K562 (cell line): ENCODE data around the gene ZNF385C. TPM values are rescaled to one million over a fixed set of nuclear protein-coding genes. Genes with fewer than 3 reads are reported as not detected.
A peak's percentile ranks its signal among the peaks of the same experiment; 100 is the strongest.

ENCODE experiments used
- ATAC-seq: fragments of 200-7000 bp; cut with Tn5 transposase; 3 replicates; pipeline ENCODE4 v1.9.1; 2020; ENCODE audit warnings: moderate library complexity
- BruUV-seq: library from RNA; stranded (reverse); fragments of 400-500 nt; replicated peaks from 2 replicates; lab custom pipeline; 2021; lab: Mats Ljungman, UMichigan
- CTCF ChIA-PET: fragments of 300-600 bp; formaldehyde crosslinking; extraction: SDS; loops from one replicate; lab custom pipeline; 2021; ENCODE audit warnings: low intra/inter-chr PET ratio; lab: Yijun Ruan, JAX
- POLR2A ChIA-PET: fragments of 300-600, 350-650 bp; sonication (Branson Sonifier 250); formaldehyde crosslinking; extraction: SDS; loops from one replicate; lab custom pipeline; 2021; ENCODE audit warnings: antibody characterized with exemption, inconsistent platforms; lab: Yijun Ruan, JAX
- DNase-seq, 4 experiments: peaks; one replicate each; pipeline versions ENCODE4 v3.0.0 to v3.0.0-alpha.2; 2011 to 2018; ENCODE audit warnings: low spot score in 3 of 4, mixed read lengths in 3 of 4; ENCODE audit errors: extremely low read depth in 1 of 4
- FAIRE-seq: peaks from 2 replicates; lab custom pipeline; 2011; peaks lifted over from hg19 to GRCh38; lab: Jason Lieb, UNC
- H2AFZ ChIP-seq: 2 replicates; pipeline ENCODE4 v1.6.0; 2011; ENCODE audit warnings: low read depth, low read length, control low read depth, inconsistent platforms
- H3K27ac ChIP-seq: fragments of 200-600 bp; 3 replicates; pipeline ENCODE4 v1.8.0; 2011; ENCODE audit warnings: low read depth, mild to moderate bottlenecking, control low read depth, inconsistent platforms, low read length, moderate library complexity, mixed read lengths; ENCODE audit errors: extremely low read depth
- H3K27me3 ChIP-seq, 2 experiments: fragments of 300-600 bp in 1 of 2; 2 replicates in 1 of 2; 3 replicates in 1 of 2; pipeline versions ENCODE4 v1.6.0 to v1.8.0; 2011; ENCODE audit warnings: inconsistent platforms in 2 of 2, low read length in 2 of 2, mild to moderate bottlenecking in 1 of 2, mixed read lengths in 1 of 2, moderate library complexity in 1 of 2; ENCODE audit not compliant: control insufficient read depth in 2 of 2, insufficient read depth in 2 of 2
- H3K36me3 ChIP-seq: fragments of 300-600 bp; 3 replicates; pipeline ENCODE4 v1.8.0; 2011; ENCODE audit warnings: mild to moderate bottlenecking, low read length, inconsistent platforms; ENCODE audit not compliant: control insufficient read depth, insufficient read depth
- H3K4me1 ChIP-seq, 2 experiments: fragments of 200-600 bp in 1 of 2; replicated peaks in 1 of 2; 2 replicates in 1 of 2; 3 replicates in 1 of 2; pipeline versions ENCODE4 v1.5.1 to v1.8.0; 2011; ENCODE audit warnings: inconsistent platforms in 2 of 2, low read length in 2 of 2, mild to moderate bottlenecking in 1 of 2, mixed read lengths in 1 of 2, moderate library complexity in 1 of 2; ENCODE audit not compliant: control insufficient read depth in 2 of 2, insufficient read depth in 2 of 2
- H3K4me2 ChIP-seq: 2 replicates; pipeline ENCODE4 v1.6.1; 2011; ENCODE audit warnings: low read length, control low read depth, inconsistent platforms, mixed read lengths; ENCODE audit not compliant: insufficient read depth
- H3K4me3 ChIP-seq: fragments of 200-600 bp; sonication (generic), shearing (Covaris generic); 2 replicates; pipeline ENCODE4 v1.5.1; 2016; ENCODE audit warnings: control low read depth, inconsistent platforms
- H3K79me2 ChIP-seq: fragments of 200-600 bp; 3 replicates; pipeline ENCODE4 v1.8.0; 2011; ENCODE audit warnings: low read length, inconsistent platforms; ENCODE audit not compliant: control insufficient read depth, insufficient read depth
- H3K9ac ChIP-seq, 2 experiments: 2 replicates each; pipeline versions ENCODE4 v1.6.0 to v1.6.1; 2011; ENCODE audit warnings: low read depth in 2 of 2, low read length in 2 of 2, control low read depth in 1 of 2, inconsistent platforms in 1 of 2, mild to moderate bottlenecking in 1 of 2, mixed read lengths in 1 of 2; ENCODE audit not compliant: insufficient read depth in 1 of 2
- H3K9me1 ChIP-seq: one replicate; pipeline ENCODE4 v1.6.0; 2011; ENCODE audit warnings: inconsistent platforms, mild to moderate bottlenecking, low read length, moderate library complexity; ENCODE audit not compliant: control insufficient read depth, insufficient read depth
- H3K9me3 ChIP-seq: replicated peaks from 2 replicates; pipeline ENCODE4 v1.5.1; 2011; ENCODE audit warnings: low read depth, low read length, inconsistent platforms; ENCODE audit not compliant: control insufficient read depth, insufficient read depth
- H4K20me1 ChIP-seq: replicated peaks from 2 replicates; pipeline ENCODE4 v1.6.1; 2011; ENCODE audit warnings: low read length, inconsistent platforms, mixed read lengths; ENCODE audit not compliant: control insufficient read depth, insufficient read depth
- ARNT ChIP-seq, 2 experiments: fragments of 450-650 bp; IDR thresholded peaks; 2 replicates each; pipeline ENCODE4 v1.6.1; 2016; ENCODE audit warnings: mild to moderate bottlenecking in 1 of 2
- BDP1 ChIP-seq: IDR thresholded peaks from 3 replicates; pipeline ENCODE4 v1.6.1; 2011; ENCODE audit not compliant: insufficient read length, insufficient read depth
- CTBP1 ChIP-seq: fragments of 450-650 bp; IDR thresholded peaks from 2 replicates; pipeline ENCODE4 v1.6.1; 2016; ENCODE audit warnings: borderline replicate concordance
- ESRRA ChIP-seq: fragments of 450-650 bp; IDR thresholded peaks from 2 replicates; pipeline ENCODE4 v1.6.1; 2014; ENCODE audit warnings: low read depth, mild to moderate bottlenecking, moderate library complexity, borderline replicate concordance
- GATAD2A ChIP-seq: fragments of 450-650 bp; IDR thresholded peaks from 2 replicates; pipeline ENCODE4 v1.6.1; 2017
- HDAC3 ChIP-seq: fragments of 450-650 bp; IDR thresholded peaks from 2 replicates; pipeline ENCODE4 v1.6.1; 2018; ENCODE audit warnings: borderline replicate concordance, mild to moderate bottlenecking, moderate library complexity; ENCODE audit not compliant: partially characterized antibody
- HDGF ChIP-seq: fragments of 450-650 bp; IDR thresholded peaks from 2 replicates; pipeline ENCODE4 v1.6.1; 2016
- JUN ChIP-seq, 2 experiments: sonication (generic) in 1 of 2; formaldehyde crosslinking in 1 of 2; IDR thresholded peaks; 2 replicates each; pipeline versions ENCODE4 v1.6.1 to v1.8.0; 2012 to 2022; ENCODE audit warnings: borderline replicate concordance in 2 of 2, mild to moderate bottlenecking in 2 of 2, improper control_type of control experiment in 1 of 2, low read depth in 1 of 2, low read length in 1 of 2, missing genetic modification reagents in 1 of 2
- KAT7 ChIP-seq: sonication (generic); formaldehyde crosslinking; IDR thresholded peaks from 2 replicates; pipeline ENCODE4 v1.8.0; 2022; ENCODE audit warnings: missing genetic modification reagents, mild to moderate bottlenecking, borderline replicate concordance
- MAFG ChIP-seq: fragments of 450-650 bp; conservative IDR thresholded peaks from 2 replicates; pipeline ENCODE4 v1.6.1; 2016; ENCODE audit warnings: missing genetic modification characterization, missing compliant biosample characterization
- MCM5 ChIP-seq: fragments of 450-650 bp; IDR thresholded peaks from 2 replicates; pipeline ENCODE4 v1.6.1; 2016; ENCODE audit warnings: low read depth
- NCOR1 ChIP-seq: fragments of 450-650 bp; IDR thresholded peaks from 2 replicates; pipeline ENCODE4 v1.6.1; 2016; ENCODE audit warnings: mild to moderate bottlenecking, moderate library complexity
- NR2C1 ChIP-seq, 2 experiments: fragments of 450-650 bp; IDR thresholded peaks; 2 replicates each; pipeline ENCODE4 v1.6.1; 2017; ENCODE audit warnings: mild to moderate bottlenecking in 2 of 2, antibody characterized with exemption in 1 of 2, inconsistent platforms in 1 of 2, missing compliant biosample characterization in 1 of 2, missing genetic modification characterization in 1 of 2
- POLR2AphosphoS2 ChIP-seq: IDR thresholded peaks from 2 replicates; pipeline ENCODE4 v1.6.1; 2012; ENCODE audit warnings: low read length, improper control_type of control experiment
- PTBP1 ChIP-seq: fragments of 200-400 bp; formaldehyde crosslinking; IDR thresholded peaks from 2 replicates; pipeline ENCODE4 v1.6.1; 2017; ENCODE audit warnings: low read depth, low read length
- RAD21 ChIP-seq, 2 experiments: fragments of 250-450 bp in 1 of 2; fragments of 450-650 bp in 1 of 2; sonication (Bioruptor Pico) in 1 of 2; formaldehyde crosslinking in 1 of 2; IDR thresholded peaks in 1 of 2; conservative IDR thresholded peaks in 1 of 2; 2 replicates each; pipeline versions ENCODE4 v1.4.0 to v1.8.0; 2020 to 2022; ENCODE audit warnings: mild to moderate bottlenecking in 2 of 2, moderate library complexity in 1 of 2
- ZBTB1 ChIP-seq: sonication (generic); formaldehyde crosslinking; IDR thresholded peaks from 2 replicates; pipeline ENCODE4 v1.8.1; 2023; ENCODE audit warnings: missing genetic modification reagents, low read depth, mild to moderate bottlenecking, borderline replicate concordance
- ZNF23 ChIP-seq: fragments of 250-450 bp; sonication (Bioruptor Pico); IDR thresholded peaks from 2 replicates; pipeline ENCODE4 v1.4.0; 2020; ENCODE audit warnings: mild to moderate bottlenecking
- ZNF3 ChIP-seq: fragments of 250-450 bp; sonication (Bioruptor Pico); IDR thresholded peaks from 2 replicates; pipeline ENCODE4 v1.5.0; 2021; ENCODE audit warnings: mild to moderate bottlenecking, moderate library complexity
- ZNF431 ChIP-seq: sonication (generic); formaldehyde crosslinking; IDR thresholded peaks from 2 replicates; pipeline ENCODE4 v1.8.0; 2022; ENCODE audit warnings: mild to moderate bottlenecking, missing genetic modification reagents
- ZNF699 ChIP-seq: fragments of 250-450 bp; sonication (Bioruptor Pico); IDR thresholded peaks from 2 replicates; pipeline ENCODE4 v1.8.0; 2021; ENCODE audit warnings: mild to moderate bottlenecking, moderate library complexity; ENCODE audit not compliant: insufficient replicate concordance
- WGBS: fragments of 100-300 bp; shearing (Covaris generic); methylation state at CpG from one replicate; pipeline ENCODE4 v1.1.6; 2016; ENCODE audit warnings: low coverage, mixed read lengths; ENCODE audit not compliant: insufficient coverage; ENCODE audit errors: missing lambda C conversion rate; 5-methylcytosine and 5-hydroxymethylcytosine counted together
- in situ Hi-C: fragments of 300-500 bp; cut with MboI; formaldehyde crosslinking; loops from 4 replicates; pipeline ENCODE4 v1.15.0; 2018; ENCODE audit warnings: inconsistent platforms, mixed read lengths
- intact Hi-C: fragments of 100-400 bp; cut with micrococcal nuclease; formaldehyde crosslinking; loops from 2 replicates; pipeline ENCODE4 v1.14.2; 2022
- polyA plus RNA-seq, 8 experiments: library from polyadenylated mRNA; depleted of rRNA in 4 of 8; stranded (reverse) in 5 of 8; unstranded in 3 of 8; fragments of >200 nt; fragmentation: Nextera tagmentation in 2 of 8; fragmentation: Illumina TruSeq in 1 of 8; extraction: Ambion mirVana in 2 of 8; extraction: Trizol in 1 of 8; gene quantifications; 2 replicates each; pipeline versions ENCODE4 v1.2.1 to v1.2.3, GENCODE V29; 2011 to 2014; ENCODE audit warnings: inconsistent platforms in 1 of 8, missing spikeins in 1 of 8
- total RNA-seq, 7 experiments: library from RNA; depleted of rRNA in 6 of 7; stranded (reverse); fragments of >200 nt in 6 of 7; fragmentation: Illumina TruSeq in 2 of 7; extraction: Trizol in 2 of 7; gene quantifications; 2 replicates each; pipeline versions ENCODE4 v1.2.1 to v1.2.3, GENCODE V29; 2011 to 2021; ENCODE audit warnings: low replicate concordance in 1 of 7

Gene ZNF385C
- total and polyA plus RNA-seq, 9 of the 15 experiments (the other 6 are each of a cell fraction or from before 2014, with no cell fraction given): 0.03 to 0.35 (median 0.18) TPM; not detected in 1

GRCh38 chr17:42067371-42068091, 30.7 kb downstream of the ZNF385C start:
- Histone ChIP-seq H3K9me1 (no peaks in the 10 kb centered on the region), H4K20me1 (no peaks in the 10 kb centered on the region), H3K4me2 (no peak overlapping the region), H3K9me3 (no peaks in the 10 kb centered on the region), H3K27ac (no peak overlapping the region), H3K36me3 (no peaks in the 10 kb centered on the region), H3K79me2 (no peaks in the 10 kb centered on the region), H3K4me1 (peaks cover 0 to 20% of the 10 kb centered on the region in 2 experiments; a peak in 3 of 5 replicates), H3K27me3 (peaks cover 5 to 22% of the 10 kb centered on the region in 2 experiments; a peak in 4 of 5 replicates), H3K9ac (no peak overlapping the region), H2AFZ (no peak overlapping the region), H3K4me3 (no peak overlapping the region)
- intact Hi-C loops: loop anchor here (1.0 kb wide), 3 partner anchors 34 to 114 kb away; partner anchors contain the start of gene KCNH4
- in situ Hi-C loops: no loop called here
- FAIRE-seq: peak; percentile 92
- no TSS peak for BruUV-seq
- ChIA-PET CTCF (interaction anchor here (0.6 to 3.8 kb wide), 7 partner anchors 20 to 327 kb away, joined by 3 to 33 read pairs (median 3); partner anchors contain the start of genes DHX58 and KCNH4), POLR2A (interaction anchor here (0.5 to 0.9 kb wide), 4 partner anchors 9 to 420 kb away, joined by 3 to 4 read pairs (median 3); no protein-coding TSS in a partner anchor)
- WGBS: 9% methylated on average over 12 of the region's 12 CpGs
- ATAC-seq: peak; percentile 88
- DNase-seq: peak; percentile 72 to 78 (median 76)
- no peak for TF ChIP-seq MAFG (tag)
- peak; percentile 64 for TF ChIP-seq CTBP1
- peak; percentile 77 for TF ChIP-seq NR2C1 (IDR thresholded peaks at IDR 0.05)
- no peak for TF ChIP-seq NR2C1 (tag; IDR thresholded peaks at IDR 0.05)
- no peak for TF ChIP-seq HDGF
- no peak for TF ChIP-seq KAT7 (CRISPR knock-in tag)
- no peak for TF ChIP-seq JUN (IDR thresholded peaks at IDR 0.05; ENCODE audit: borderline replicate concordance, low read depth, low read length)
- no peak for TF ChIP-seq JUN (CRISPR knock-in tag; IDR thresholded peaks at IDR 0.05; ENCODE audit: borderline replicate concordance)
- TF ChIP-seq PTBP1: no peak
- no peak for TF ChIP-seq MCM5
- no peak for TF ChIP-seq ARNT (IDR thresholded peaks at IDR 0.05)
- no peak for TF ChIP-seq BDP1
- no peak for TF ChIP-seq ZNF699 (CRISPR knock-in tag)
- TF ChIP-seq HDAC3: no peak
- no peak for TF ChIP-seq NCOR1
- 0 out of 2 replicates have a peak, but pooled peaks have one; percentile 23 for TF ChIP-seq GATAD2A
- no peak for TF ChIP-seq ZBTB1 (CRISPR knock-in tag)
- no peak for TF ChIP-seq ZNF23
- TF ChIP-seq POLR2AphosphoS2: no peak
- TF ChIP-seq ZNF431 (CRISPR knock-in tag): no peak
- peak; percentile 50 for TF ChIP-seq ESRRA
- no peak for TF ChIP-seq ZNF3 (CRISPR knock-in tag)
- peak; percentile 68 to 83 for TF ChIP-seq RAD21 (CRISPR knock-in tag; conservative IDR thresholded peaks at IDR 0.05 in 1 of 2, IDR thresholded peaks at IDR 0.05 in 1 of 2)
